DMS53 treated with DMSO at 0.1 percent for 48 hours (cell line): ENCODE data around the gene PARD3.
"Not testable (repeated sequence)": the region's sequence is repeated elsewhere in the genome, so short reads cannot be mapped to it uniquely, and the experiment has no call there.

Experiments used
- DNase-seq: peaks from one replicate; lab custom pipeline; 2025; ENCODE audit not compliant: unreplicated experiment; lab: John Stamatoyannopoulos, UW

Gene PARD3

GRCh38 chr10:34654211-34654610 is 160.9 kb downstream of the PARD3 start:
- no peak for DNase-seq

- no peak for DNase-seq
These were observed 161.6 kb downstream of the PARD3 start for GRCh38 chr10:34653530-34653929.

- DNase-seq = no peak
These were observed 163.5 kb downstream of the PARD3 start for GRCh38 chr10:34651416-34652195.

- no peak for DNase-seq
These were observed 164.9 kb downstream of the PARD3 start for GRCh38 chr10:34650156-34650555.

GRCh38 chr10:34649385-34649784 is 165.7 kb downstream of the PARD3 start:
- no peak for DNase-seq

GRCh38 chr10:34648919-34649318 is 166.2 kb downstream of the PARD3 start:
- no peak for DNase-seq

- no peak for DNase-seq
These were observed 166.9 kb downstream of the PARD3 start for GRCh38 chr10:34647875-34648865.

- no peak for DNase-seq
These were observed 167.9 kb downstream of the PARD3 start for GRCh38 chr10:34647160-34647559.

- DNase-seq = no peak
These were observed 168.8 kb downstream of the PARD3 start for GRCh38 chr10:34646331-34646730.

GRCh38 chr10:34644815-34645214 is 170.3 kb downstream of the PARD3 start:
- not testable (repeated sequence) for DNase-seq

- DNase-seq = no peak
These were observed 170.9 kb downstream of the PARD3 start for GRCh38 chr10:34644224-34644623.

- no peak for DNase-seq
These were observed 171.5 kb downstream of the PARD3 start for GRCh38 chr10:34643620-34644019.

GRCh38 chr10:34641913-34642558 is 173.1 kb downstream of the PARD3 start:
- no peak for DNase-seq

GRCh38 chr10:34641147-34641912 is 173.8 kb downstream of the PARD3 start:
- DNase-seq = no peak

GRCh38 chr10:34638406-34639054 is 176.6 kb downstream of the PARD3 start:
- peak; percentile 65 for DNase-seq

- peak; percentile 40 for DNase-seq
These were observed 177.6 kb downstream of the PARD3 start for GRCh38 chr10:34637418-34637911.

- no peak for DNase-seq
These were observed 180.0 kb downstream of the PARD3 start for GRCh38 chr10:34635111-34635510.

- no peak for DNase-seq
These were observed 181.7 kb downstream of the PARD3 start for GRCh38 chr10:34633374-34633773.

GRCh38 chr10:34629084-34629483 is 186.0 kb downstream of the PARD3 start:
- no peak for DNase-seq
